Right renal cortex interstitium (tissue), 3 donors: ENCODE results near the gene MAFF. TPM values are rescaled to one million over a fixed set of nuclear protein-coding genes. Genes with fewer than 3 reads are reported as not detected.
"Not testable (repeated sequence)": the region's sequence is repeated elsewhere in the genome, so short reads cannot be mapped to it uniquely, and the experiment has no call there.

Experiments used
- DNase-seq, 3 donors: peaks; one replicate each; pipeline ENCODE4 v3.0.0-alpha.2; 2013; ENCODE audit warnings: low read depth in 3 of 3, low spot score in 2 of 3
- polyA plus RNA-seq, 3 donors: library from polyadenylated mRNA; unstranded; fragments of 120-200 nt; gene quantifications; one replicate each; pipeline ENCODE4 v1.2.1, GENCODE V29; 2013; ENCODE audit not compliant: insufficient read length in 3 of 3

Gene MAFF
- polyA plus RNA-seq, 3 donors, result 2.3 to 2.5 (median 2.5) TPM

- no peak for DNase-seq
Observed at GRCh38 chr22:38221908-38222796, 20.4 kb downstream of the MAFF start.

GRCh38 chr22:38222797-38223119 lies 21.0 kb downstream of the MAFF start:
- DNase-seq, result no peak

GRCh38 chr22:38223289-38223960 lies 21.6 kb downstream of the MAFF start:
- DNase-seq, result no peak

DNA sequence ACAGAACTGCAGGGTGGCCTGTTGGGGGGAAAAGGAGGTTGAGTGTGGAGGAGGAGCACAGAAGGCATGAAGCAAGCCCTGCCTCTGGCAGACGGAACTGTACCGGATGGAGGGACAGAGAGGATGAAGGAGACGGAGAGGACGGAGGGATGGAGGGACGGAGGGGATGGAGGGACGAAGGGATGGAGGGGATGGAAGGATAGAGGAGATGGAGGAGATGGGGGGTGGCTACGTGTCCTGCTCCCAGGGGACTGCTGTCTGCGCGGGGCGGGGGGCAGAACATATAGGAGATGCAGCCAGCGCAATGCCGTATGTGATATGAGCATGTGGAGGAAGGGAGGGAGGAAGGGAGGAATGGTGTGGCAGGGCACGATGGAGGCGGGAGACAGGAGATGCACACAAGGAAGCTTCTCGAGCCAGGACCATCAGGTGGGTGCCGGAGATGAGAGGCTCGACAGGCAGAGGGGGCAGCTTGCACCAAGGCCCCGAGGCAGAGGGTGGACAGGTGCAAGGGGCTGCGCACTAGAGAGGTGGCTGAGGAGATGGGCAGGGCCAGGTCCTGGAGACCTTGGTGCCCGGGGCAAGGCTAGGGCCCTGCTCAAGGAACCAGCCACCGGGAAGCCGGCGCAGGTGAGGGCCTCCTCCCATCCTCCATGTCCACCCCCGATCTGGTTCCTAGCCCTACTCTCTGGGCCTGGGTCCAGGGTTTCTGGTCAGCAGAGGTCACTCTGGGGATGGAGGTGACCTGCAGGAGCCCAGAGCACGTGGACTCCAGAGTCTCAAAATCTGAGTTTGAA lies 25.3 kb downstream of the MAFF start:
- no peak for DNase-seq

GRCh38 chr22:38228326-38228872 lies 26.6 kb downstream of the MAFF start:
- DNase-seq, result no peak

DNA sequence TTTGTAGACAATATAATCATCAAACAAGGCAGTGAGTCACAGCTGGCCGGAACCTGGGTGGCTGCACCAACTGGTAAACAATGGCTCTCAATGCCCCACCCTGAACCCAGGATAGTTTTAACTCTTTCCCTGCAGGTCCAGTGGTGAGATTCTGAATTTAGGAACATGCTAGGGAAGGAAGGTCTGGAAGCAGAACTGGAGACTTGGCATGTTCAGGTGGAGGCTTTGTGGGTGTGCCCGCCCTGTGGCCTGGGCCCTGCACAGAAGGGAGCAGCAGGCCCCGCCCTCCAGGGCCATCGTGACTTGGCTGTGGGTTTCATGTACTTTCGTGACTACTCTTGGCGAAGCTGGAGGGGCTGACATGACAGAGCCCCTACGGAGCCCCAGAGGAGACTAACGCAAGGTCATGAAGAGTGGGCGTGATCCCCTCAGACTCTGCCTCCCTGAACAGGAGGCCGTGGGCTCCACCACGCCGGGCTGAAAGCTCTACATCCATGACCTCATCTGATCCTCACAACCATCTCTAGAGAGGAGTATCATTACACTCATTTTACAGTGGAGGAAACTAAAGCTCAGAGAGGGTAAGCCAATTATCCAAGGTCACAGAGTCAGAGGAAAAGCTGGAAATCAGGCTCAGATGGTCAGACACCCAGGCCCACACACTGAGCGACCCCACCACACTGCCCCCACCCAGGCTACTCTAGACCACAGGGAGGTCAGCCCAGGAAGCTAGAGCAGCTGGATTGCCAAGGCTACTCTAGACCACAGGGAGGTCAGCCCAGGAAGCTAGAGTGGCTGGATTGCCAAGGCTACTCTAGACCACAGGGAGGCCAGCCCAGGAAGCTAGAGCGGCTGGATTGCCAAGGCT lies 27.3 kb downstream of the MAFF start:
- no peak for DNase-seq

- no peak for DNase-seq
Observed at GRCh38 chr22:38230108-38230825, 28.5 kb downstream of the MAFF start.

GRCh38 chr22:38230916-38231315 lies 29.1 kb downstream of the MAFF start:
- no peak for DNase-seq

GRCh38 chr22:38232196-38232595 lies 30.4 kb downstream of the MAFF start:
- no peak for DNase-seq

DNA sequence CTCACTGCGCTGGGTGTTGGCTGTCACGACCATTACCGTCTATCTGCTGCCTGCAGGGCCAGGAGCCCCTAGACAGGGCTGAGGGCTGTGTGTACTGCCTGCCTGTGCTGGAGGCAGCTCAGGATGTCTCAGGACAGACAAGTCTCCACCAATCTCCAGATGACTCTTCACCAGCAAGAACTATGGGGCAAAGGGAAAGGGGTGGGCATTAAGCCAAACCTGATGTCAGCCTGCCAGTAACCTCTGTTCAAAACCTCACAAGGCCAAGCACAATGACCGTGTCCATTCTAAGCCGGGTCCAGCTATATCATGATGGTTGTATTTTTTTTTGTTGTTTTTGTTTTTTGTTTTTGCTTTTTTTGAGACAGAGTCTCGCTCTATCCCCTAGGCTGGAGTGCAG lies 31.6 kb downstream of the MAFF start:
- no peak for DNase-seq

- not testable (repeated sequence) for DNase-seq
Observed at GRCh38 chr22:38233856-38234255, 32.1 kb downstream of the MAFF start.

GRCh38 chr22:38235240-38235850 lies 33.6 kb downstream of the MAFF start:
- DNase-seq, result no peak

DNA sequence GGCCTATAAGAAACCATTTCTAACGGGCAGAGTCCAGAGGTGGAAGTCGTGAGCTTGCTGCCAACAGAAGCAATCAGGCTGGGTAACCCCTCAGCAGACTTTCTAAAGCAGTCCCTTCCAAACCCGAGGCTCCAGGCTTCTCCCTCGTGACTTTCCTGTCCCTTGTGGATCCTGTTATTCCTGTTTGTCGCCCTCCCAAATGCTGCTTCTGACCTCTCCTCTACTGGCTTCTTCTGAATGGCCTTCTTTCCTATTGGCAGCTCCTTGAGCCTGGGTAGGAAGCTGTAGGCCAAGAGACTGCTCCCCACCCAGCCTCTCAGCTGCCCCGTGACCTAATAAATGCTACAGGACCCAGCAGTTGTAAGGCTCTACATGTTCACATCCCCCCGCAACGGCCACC lies 35.0 kb downstream of the MAFF start:
- DNase-seq, result no peak

DNA sequence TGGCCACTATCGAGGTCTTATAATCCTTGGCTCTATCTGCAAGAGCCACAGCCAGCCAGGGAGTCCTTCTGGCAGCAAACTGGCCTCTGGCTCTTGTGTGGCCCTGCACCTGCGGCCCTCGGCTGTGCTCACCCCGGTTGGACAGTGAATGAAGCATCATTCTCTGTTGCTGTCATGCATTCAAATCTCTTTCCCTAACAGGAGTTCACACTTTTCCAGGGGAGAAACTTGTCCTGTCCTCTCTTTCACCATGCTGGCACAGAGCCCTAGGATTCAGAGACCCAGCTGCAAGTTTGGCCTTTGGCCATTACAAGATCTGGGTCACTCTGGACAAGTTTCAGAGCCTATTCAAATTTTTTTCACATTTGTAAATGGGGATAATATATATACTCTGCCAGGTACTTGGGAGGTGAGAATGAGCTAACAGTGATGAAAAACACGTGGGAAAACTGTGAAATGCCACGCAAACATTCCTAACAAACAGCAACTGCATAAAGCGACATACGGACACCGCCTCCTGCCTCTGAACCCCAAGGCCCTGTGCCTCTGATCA lies 36.8 kb downstream of the MAFF start:
- DNase-seq, result no peak

GRCh38 chr22:38239101-38239761 lies 37.4 kb downstream of the MAFF start:
- no peak for DNase-seq

- DNase-seq, result no peak
Observed at GRCh38 chr22:38240734-38241252, 39.0 kb downstream of the MAFF start.

GRCh38 chr22:38243007-38243765 lies 41.4 kb downstream of the MAFF start:
- DNase-seq, result no peak
